Measurements from ENCODE around the gene FLT1.

The FLT1 gene

GRCh38 chr13:28394422-28394821, 100.5 kb downstream of the FLT1 start:
- DNase-seq (ENCODE audit: low spot score) (no peak), FAIRE-seq (no peak)

GRCh38 chr13:28392896-28393505, 101.9 kb downstream of the FLT1 start:
- FAIRE-seq, result no peak

GRCh38 chr13:28392428-28392827, 102.5 kb downstream of the FLT1 start:
- FAIRE-seq (no peak), DNase-seq (ENCODE audit: low spot score) (no peak)

More at GRCh38 chr13:28392896-28393505, 101.9 kb downstream of the FLT1 start:
- no peak for DNase-seq (ENCODE audit: low spot score)

- FAIRE-seq (no peak), DNase-seq (ENCODE audit: low spot score) (no peak)
Observed at GRCh38 chr13:28387740-28388501, 107.0 kb downstream of the FLT1 start.

GRCh38 chr13:28385362-28385761, 109.6 kb downstream of the FLT1 start:
- FAIRE-seq, result no peak
- no peak for DNase-seq (ENCODE audit: low spot score)

GRCh38 chr13:28384789-28385188, 110.1 kb downstream of the FLT1 start:
- DNase-seq (ENCODE audit: low spot score) (no peak), FAIRE-seq (no peak)

GRCh38 chr13:28380319-28380718, 114.6 kb downstream of the FLT1 start:
- DNase-seq (ENCODE audit: low spot score), result no peak
- FAIRE-seq, result no peak

- DNase-seq (ENCODE audit: low spot score) (no peak), FAIRE-seq (no peak)
Observed at GRCh38 chr13:28379371-28380083, 115.4 kb downstream of the FLT1 start.

- FAIRE-seq (no peak), DNase-seq (ENCODE audit: low spot score) (no peak)
Observed at GRCh38 chr13:28376604-28377003, 118.3 kb downstream of the FLT1 start.

GRCh38 chr13:28375250-28375930, 119.5 kb downstream of the FLT1 start:
- FAIRE-seq, result no peak
- DNase-seq (ENCODE audit: low spot score), result no peak

- DNase-seq (ENCODE audit: low spot score) (no peak), FAIRE-seq (no peak)
Observed at GRCh38 chr13:28373810-28374209, 121.1 kb downstream of the FLT1 start.

GRCh38 chr13:28370448-28370847, 124.5 kb downstream of the FLT1 start:
- FAIRE-seq (no peak), DNase-seq (ENCODE audit: low spot score) (no peak)

GRCh38 chr13:28358708-28359107, 136.2 kb downstream of the FLT1 start:
- DNase-seq (ENCODE audit: low spot score) (no peak), FAIRE-seq (no peak)

GRCh38 chr13:28357911-28358433, 137.0 kb downstream of the FLT1 start:
- DNase-seq (ENCODE audit: low spot score) (no peak), FAIRE-seq (no peak)

GRCh38 chr13:28357247-28357825, 137.6 kb downstream of the FLT1 start:
- FAIRE-seq, result no peak

GRCh38 chr13:28356561-28357021, 138.3 kb downstream of the FLT1 start:
- DNase-seq (ENCODE audit: low spot score) (no peak), FAIRE-seq (no peak)

More at GRCh38 chr13:28357247-28357825, 137.6 kb downstream of the FLT1 start:
- no peak for DNase-seq (ENCODE audit: low spot score)

GRCh38 chr13:28355822-28356371, 139.0 kb downstream of the FLT1 start:
- no peak for DNase-seq (ENCODE audit: low spot score)
- FAIRE-seq, result no peak

- FAIRE-seq (no peak), DNase-seq (ENCODE audit: low spot score) (no peak)
Observed at GRCh38 chr13:28355046-28355821, 139.7 kb downstream of the FLT1 start.

GRCh38 chr13:28353679-28354078, 141.2 kb downstream of the FLT1 start:
- no peak for FAIRE-seq
- DNase-seq (ENCODE audit: low spot score), result no peak

Data from RCC 7860 (cell line).